SK-N-MC (cell line): ENCODE data around the gene LINC00237.

Experiments
- DNase-seq: peaks from one replicate; pipeline ENCODE4 v3.0.0-alpha.2; 2011; ENCODE audit warnings: low read depth, low spot score
- H3K27ac ChIP-seq: fragments of 200-600 bp; sonication (generic); 2 replicates; pipeline ENCODE4 v1.5.1; 2016; ENCODE audit warnings: mixed run types
- H3K36me3 ChIP-seq: fragments of 200-600 bp; sonication (generic); 2 replicates; pipeline ENCODE4 v1.6.1; 2017; ENCODE audit warnings: antibody characterized with exemption, low read length, mixed read lengths; ENCODE audit not compliant: insufficient read depth
- H3K4me3 ChIP-seq: fragments of 200-600 bp; sonication (generic); 2 replicates; pipeline ENCODE4 v1.5.1; 2016
- H3K9ac ChIP-seq: fragments of 200-600 bp; sonication (generic); 2 replicates; pipeline ENCODE4 v1.8.0; 2017; ENCODE audit warnings: mixed run types, mixed read lengths; ENCODE audit not compliant: insufficient read length
- H3K9me3 ChIP-seq: fragments of 200-600 bp; sonication (generic); 2 replicates; pipeline ENCODE4 v1.6.1; 2017; ENCODE audit warnings: low read depth, mild to moderate bottlenecking, antibody characterized with exemption, low read length, moderate library complexity, mixed read lengths
- EZH2 ChIP-seq: fragments of 200-600 bp; sonication (generic); IDR thresholded peaks from one replicate; pipeline ENCODE4 v1.6.1; 2017; ENCODE audit warnings: antibody characterized with exemption
- FOXP2 ChIP-seq: optimal IDR thresholded peaks from 2 replicates; pipeline ENCODE3; 2011; ENCODE audit warnings: mild to moderate bottlenecking, moderate library complexity; ENCODE audit not compliant: insufficient read depth; ENCODE audit errors: extremely low read length, control extremely low read depth
- POLR2AphosphoS5 ChIP-seq: IDR thresholded peaks from 2 replicates; pipeline ENCODE4 v1.6.1; 2012; ENCODE audit warnings: mild to moderate bottlenecking, low read depth, low read length, borderline replicate concordance

LINC00237 gene

GRCh38 chr20:21114584-21114983, 8.4 kb upstream of the LINC00237 start:
- H3K36me3 ChIP-seq = no peaks in the 10 kb centered on the region
- H3K9me3 ChIP-seq = no peaks in the 10 kb centered on the region
- no peak for DNase-seq
- no peak overlapping the region for H3K9ac ChIP-seq
- H3K27ac ChIP-seq = no peak overlapping the region
- H3K4me3 ChIP-seq = no peak overlapping the region
- TF ChIP-seq FOXP2 = no peak
- TF ChIP-seq POLR2AphosphoS5 = no peak
- no peak for TF ChIP-seq EZH2

DNA sequence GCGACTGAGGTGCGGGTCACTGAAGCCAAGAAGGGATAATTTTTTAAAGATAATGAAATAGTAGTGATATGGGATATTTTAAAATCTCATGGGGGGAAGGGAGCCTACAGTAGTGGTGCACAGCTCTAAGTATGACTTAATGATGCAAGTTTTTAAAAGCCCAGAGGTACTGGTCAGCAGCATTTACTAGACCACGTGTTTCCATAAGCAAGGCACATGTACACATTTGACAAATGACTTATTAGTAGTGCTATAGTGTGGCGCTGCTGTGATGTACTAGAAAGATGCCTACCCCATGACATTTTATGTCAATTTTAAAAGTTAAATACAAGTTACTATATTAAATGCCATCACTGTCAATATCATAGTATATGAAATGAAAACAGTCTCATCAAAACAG, 7.5 kb upstream of the LINC00237 start:
- H3K9ac ChIP-seq = no peak overlapping the region
- H3K9me3 ChIP-seq = no peaks in the 10 kb centered on the region
- no peak for TF ChIP-seq FOXP2
- no peak for TF ChIP-seq EZH2
- no peak overlapping the region for H3K27ac ChIP-seq
- H3K4me3 ChIP-seq = no peak overlapping the region
- H3K36me3 ChIP-seq = no peaks in the 10 kb centered on the region
- no peak for DNase-seq

DNA sequence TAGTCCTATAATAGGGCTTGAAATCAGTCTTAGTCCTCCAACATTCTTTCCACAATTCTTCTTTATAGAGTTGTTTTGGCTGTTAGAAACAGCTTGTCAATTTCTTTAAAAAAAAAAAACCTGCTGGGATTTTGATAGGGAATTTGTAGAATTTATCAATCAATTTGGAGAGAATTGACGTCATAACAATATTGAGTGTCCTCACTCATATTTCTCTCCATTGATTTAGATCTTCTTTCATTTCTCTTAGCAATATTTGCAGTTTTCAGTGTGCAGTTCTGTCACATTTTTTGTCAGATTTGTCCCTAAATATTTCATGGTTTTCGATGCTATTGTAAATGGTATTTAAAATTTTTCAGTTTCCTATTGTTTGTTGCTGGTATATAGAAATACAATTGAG, 5.3 kb upstream of the LINC00237 start:
- Histone ChIP-seq H3K36me3 (no peaks in the 10 kb centered on the region), H3K9ac (no peak overlapping the region), H3K9me3 (no peaks in the 10 kb centered on the region), H3K27ac (no peak overlapping the region), H3K4me3 (no peak overlapping the region)
- TF ChIP-seq POLR2AphosphoS5 = no peak
- TF ChIP-seq EZH2 = no peak
- TF ChIP-seq FOXP2 = no peak
- no peak for DNase-seq

- Histone ChIP-seq H3K4me3 (no peak overlapping the region), H3K27ac (no peak overlapping the region), H3K9me3 (no peaks in the 10 kb centered on the region), H3K9ac (no peak overlapping the region), H3K36me3 (no peaks in the 10 kb centered on the region)
- no peak for TF ChIP-seq FOXP2
- no peak for TF ChIP-seq EZH2
- TF ChIP-seq POLR2AphosphoS5 = no peak
- no peak for DNase-seq
Measured at GRCh38 chr20:21110811-21111210, 4.7 kb upstream of the LINC00237 start.

DNA sequence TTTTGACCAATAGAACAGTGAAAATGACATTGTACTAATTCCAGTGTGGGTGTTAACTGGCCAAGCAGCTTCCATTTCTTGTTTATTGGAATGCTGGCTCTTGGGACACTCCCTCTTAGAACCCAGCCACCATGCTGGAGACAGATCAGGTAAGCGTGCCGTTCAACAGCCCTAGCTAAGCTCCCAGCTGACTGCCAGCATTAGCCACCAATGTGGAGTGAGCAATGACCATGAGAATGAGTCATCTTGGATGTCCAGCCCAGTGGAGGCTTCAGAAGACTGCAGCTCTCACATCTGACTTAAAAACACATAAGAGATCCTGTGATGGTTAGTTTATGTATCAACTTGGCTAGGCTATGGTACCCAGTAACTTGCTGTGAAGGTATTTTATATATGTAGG, 3.0 kb upstream of the LINC00237 start:
- no peak for DNase-seq

GRCh38 chr20:21105429-21106170, 558 bp downstream of the LINC00237 start:
- no peak for DNase-seq
- Histone ChIP-seq H3K4me3 (no peak overlapping the region), H3K9me3 (no peaks in the 10 kb centered on the region), H3K36me3 (no peaks in the 10 kb centered on the region), H3K9ac (no peak overlapping the region), H3K27ac (no peak overlapping the region)
- TF ChIP-seq FOXP2 = no peak
- TF ChIP-seq POLR2AphosphoS5 = no peak

More for the DNA sequence above, 3.0 kb upstream of the LINC00237 start:
- no peak for TF ChIP-seq FOXP2
- TF ChIP-seq POLR2AphosphoS5 = no peak
- no peak for TF ChIP-seq EZH2
- H3K36me3 ChIP-seq = no peaks in the 10 kb centered on the region
- H3K4me3 ChIP-seq = no peak overlapping the region
- H3K27ac ChIP-seq = no peak overlapping the region
- no peaks in the 10 kb centered on the region for H3K9me3 ChIP-seq
- no peak overlapping the region for H3K9ac ChIP-seq

- Histone ChIP-seq H3K9me3 (no peaks in the 10 kb centered on the region), H3K4me3 (no peak overlapping the region), H3K27ac (no peak overlapping the region), H3K36me3 (no peaks in the 10 kb centered on the region), H3K9ac (no peak overlapping the region)
- no peak for TF ChIP-seq POLR2AphosphoS5
- TF ChIP-seq FOXP2 = no peak
- no peak for TF ChIP-seq EZH2
- DNase-seq = no peak
Measured at GRCh38 chr20:21104921-21105320, 1.2 kb downstream of the LINC00237 start.

GRCh38 chr20:21104466-21104761, 1.7 kb downstream of the LINC00237 start:
- H3K4me3 ChIP-seq = no peak overlapping the region
- H3K36me3 ChIP-seq = no peaks in the 10 kb centered on the region
- H3K9me3 ChIP-seq = no peaks in the 10 kb centered on the region
- no peak overlapping the region for H3K9ac ChIP-seq
- no peak for DNase-seq
- H3K27ac ChIP-seq = no peak overlapping the region
- TF ChIP-seq POLR2AphosphoS5 = no peak
- no peak for TF ChIP-seq FOXP2
- no peak for TF ChIP-seq EZH2
